ENCODE results near the gene CPO. TPM values are rescaled to one million over a fixed set of nuclear protein-coding genes. Genes with fewer than 3 reads are reported as not detected.

CPO gene
- total and polyA plus RNA-seq, 7 donors, result 0.34 to 0.91 (median 0.50) TPM

DNA sequence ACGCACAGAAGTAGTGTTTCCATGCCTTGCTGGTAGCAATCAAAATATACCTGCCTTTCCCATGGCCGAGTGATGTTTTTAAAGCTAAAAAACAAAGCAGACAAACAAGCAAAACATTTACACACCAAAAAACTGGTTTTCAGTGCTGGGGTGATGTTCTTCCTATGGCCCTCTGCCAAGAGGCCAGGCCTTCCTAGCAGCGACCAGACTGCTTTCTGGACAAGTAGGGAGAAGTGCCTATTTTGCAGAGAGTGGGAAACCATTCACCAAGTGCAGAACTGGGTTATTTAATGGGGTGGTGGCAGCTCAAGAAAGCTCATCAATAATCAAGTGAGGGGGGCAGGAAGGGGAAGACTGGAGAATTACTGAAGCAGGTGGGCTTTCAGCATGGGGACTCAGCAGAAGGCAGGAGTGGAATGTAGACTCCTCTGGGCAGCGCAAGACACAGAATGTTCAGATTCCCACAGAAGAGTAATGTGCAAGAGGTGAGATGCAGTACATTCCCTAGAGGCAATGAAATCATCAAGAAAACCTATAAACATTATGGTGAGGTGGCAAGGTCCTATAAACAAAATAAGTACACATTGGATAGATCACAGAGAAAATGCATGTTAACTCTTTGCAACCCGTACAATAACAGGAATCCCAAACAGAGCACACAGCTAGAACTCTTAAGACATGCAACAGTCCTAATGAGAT lies 44.0 kb downstream of the CPO start:
- no peak for DNase-seq
- Histone ChIP-seq H3K27me3 (ENCODE audit: insufficient read depth in 3 of 3, low read length in 2 of 3) (peaks cover 0 to 3% (median 0%) of the 10 kb centered on the region in 3 donors), H3K27ac (no peak overlapping the region), H3K4me3 (no peak overlapping the region), H3K9me3 (no peaks in the 10 kb centered on the region), H3K4me1 (peaks cover 6% of the 10 kb centered on the region), H3K36me3 (ENCODE audit: insufficient read depth in 1 of 2, low read depth in 1 of 2) (no peaks in the 10 kb centered on the region)
- TF ChIP-seq, protein P1, sequence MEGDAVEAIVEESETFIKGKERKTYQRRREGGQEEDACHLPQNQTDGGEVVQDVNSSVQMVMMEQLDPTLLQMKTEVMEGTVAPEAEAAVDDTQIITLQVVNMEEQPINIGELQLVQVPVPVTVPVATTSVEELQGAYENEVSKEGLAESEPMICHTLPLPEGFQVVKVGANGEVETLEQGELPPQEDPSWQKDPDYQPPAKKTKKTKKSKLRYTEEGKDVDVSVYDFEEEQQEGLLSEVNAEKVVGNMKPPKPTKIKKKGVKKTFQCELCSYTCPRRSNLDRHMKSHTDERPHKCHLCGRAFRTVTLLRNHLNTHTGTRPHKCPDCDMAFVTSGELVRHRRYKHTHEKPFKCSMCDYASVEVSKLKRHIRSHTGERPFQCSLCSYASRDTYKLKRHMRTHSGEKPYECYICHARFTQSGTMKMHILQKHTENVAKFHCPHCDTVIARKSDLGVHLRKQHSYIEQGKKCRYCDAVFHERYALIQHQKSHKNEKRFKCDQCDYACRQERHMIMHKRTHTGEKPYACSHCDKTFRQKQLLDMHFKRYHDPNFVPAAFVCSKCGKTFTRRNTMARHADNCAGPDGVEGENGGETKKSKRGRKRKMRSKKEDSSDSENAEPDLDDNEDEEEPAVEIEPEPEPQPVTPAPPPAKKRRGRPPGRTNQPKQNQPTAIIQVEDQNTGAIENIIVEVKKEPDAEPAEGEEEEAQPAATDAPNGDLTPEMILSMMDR (IDR thresholded peaks at IDR 0.05), result no peak
- no peak for ATAC-seq
- intact Hi-C loops (cut with DNase I), result no loop called here
- 67 to 70% (median 68%) methylated on average over 5 of the region's 5 CpGs for WGBS, 3 donors

DNA sequence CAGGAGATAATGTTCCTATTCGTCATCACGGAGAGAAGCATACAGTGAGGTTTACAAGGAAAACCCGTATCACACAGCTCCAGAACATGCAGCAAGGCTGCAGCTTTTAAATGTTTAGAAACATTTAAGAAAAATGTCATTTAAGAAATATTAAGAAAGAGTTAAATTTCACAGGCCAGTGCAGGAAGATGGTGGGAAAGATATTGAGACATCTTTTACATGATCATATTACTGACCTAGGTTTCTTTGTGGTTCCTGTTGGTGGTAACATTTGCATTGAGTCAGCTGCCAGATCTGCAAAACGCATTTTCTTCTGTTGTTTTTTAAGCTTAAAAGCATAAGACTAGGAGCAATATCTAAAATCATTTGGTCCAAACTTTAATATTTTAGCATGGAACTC lies 44.9 kb downstream of the CPO start:
- Histone ChIP-seq H3K36me3 (ENCODE audit: insufficient read depth in 1 of 2, low read depth in 1 of 2) (no peaks in the 10 kb centered on the region), H3K9me3 (no peaks in the 10 kb centered on the region), H3K4me1 (peaks cover 6% of the 10 kb centered on the region), H3K27me3 (ENCODE audit: insufficient read depth in 3 of 3, low read length in 2 of 3) (peaks cover 0 to 3% (median 0%) of the 10 kb centered on the region in 3 donors), H3K4me3 (no peak overlapping the region), H3K27ac (no peak overlapping the region)
- WGBS, 3 donors, result 77 to 78% (median 78%) methylated on average over 4 of the region's 4 CpGs
- DNase-seq (no peak), ATAC-seq (no peak)
- TF ChIP-seq, protein P1 (IDR thresholded peaks at IDR 0.05), result no peak
- intact Hi-C loops (cut with DNase I), result no loop called here

DNA sequence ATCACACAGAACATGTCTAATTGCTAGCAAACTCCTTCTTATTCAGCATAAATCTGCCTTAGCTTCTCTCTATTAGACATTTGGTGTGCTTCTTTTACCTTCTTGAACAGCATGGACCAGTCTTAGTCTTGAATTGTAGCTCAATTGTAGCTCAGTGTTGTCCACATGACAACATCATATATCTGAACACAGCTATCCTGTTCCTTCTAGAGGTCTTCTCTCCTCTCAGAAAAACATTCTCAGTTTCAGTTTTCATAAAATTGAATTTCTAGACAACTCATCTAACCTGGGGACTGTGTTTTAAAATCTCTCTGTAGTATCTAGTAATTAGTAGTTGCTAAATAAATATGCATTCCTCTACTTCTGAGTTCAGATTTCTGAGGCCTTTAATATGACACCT lies 47.6 kb downstream of the CPO start:
- TF ChIP-seq, protein P1 (IDR thresholded peaks at IDR 0.05), result no peak
- H3K9me3 ChIP-seq, result no peaks in the 10 kb centered on the region
- H3K36me3 ChIP-seq (ENCODE audit: insufficient read depth in 1 of 2, low read depth in 1 of 2), result no peaks in the 10 kb centered on the region
- H3K4me3 ChIP-seq, result no peak overlapping the region
- DNase-seq, result no peak
- ATAC-seq, result no peak
- intact Hi-C loops (cut with DNase I), result no loop called here
- H3K27ac ChIP-seq, result no peak overlapping the region
- peaks cover 6% of the 10 kb centered on the region for H3K4me1 ChIP-seq
- H3K27me3 ChIP-seq (ENCODE audit: insufficient read depth in 3 of 3, low read length in 2 of 3), result peaks cover 0 to 3% (median 0%) of the 10 kb centered on the region in 3 donors

DNA sequence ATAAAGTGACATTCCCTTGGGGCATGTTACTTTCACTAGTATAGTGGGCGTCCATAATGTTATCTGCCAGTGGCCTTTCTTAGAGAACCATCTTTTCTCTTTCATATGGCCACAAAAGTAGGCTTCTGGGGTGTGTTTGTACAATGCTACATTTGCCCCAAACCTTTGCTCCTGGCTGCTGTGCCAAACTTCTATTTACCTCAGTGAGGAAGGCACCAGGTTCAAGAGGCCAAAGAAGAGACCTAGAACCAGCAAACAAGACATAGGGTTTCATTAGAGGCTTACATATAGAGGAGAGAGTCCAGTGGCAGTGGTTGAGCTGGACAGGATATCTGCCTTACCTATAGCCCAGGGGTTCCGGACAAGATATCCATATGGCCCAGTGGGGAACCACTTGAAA lies 48.5 kb downstream of the CPO start:
- H3K36me3 ChIP-seq (ENCODE audit: insufficient read depth in 1 of 2, low read depth in 1 of 2), result no peaks in the 10 kb centered on the region
- no peak for ATAC-seq
- WGBS, 3 donors, result 92 to 97% (median 94%) methylated on average over 2 of the region's 2 CpGs
- peaks cover 0 to 3% (median 0%) of the 10 kb centered on the region in 3 donors for H3K27me3 ChIP-seq (ENCODE audit: insufficient read depth in 3 of 3, low read length in 2 of 3)
- TF ChIP-seq, protein P1 (IDR thresholded peaks at IDR 0.05), result no peak
- no peak for DNase-seq
- no peak overlapping the region for H3K4me3 ChIP-seq
- no peaks in the 10 kb centered on the region for H3K9me3 ChIP-seq
- intact Hi-C loops (cut with DNase I), result no loop called here
- no peak overlapping the region for H3K27ac ChIP-seq
- H3K4me1 ChIP-seq, result peaks cover 1% of the 10 kb centered on the region

DNA sequence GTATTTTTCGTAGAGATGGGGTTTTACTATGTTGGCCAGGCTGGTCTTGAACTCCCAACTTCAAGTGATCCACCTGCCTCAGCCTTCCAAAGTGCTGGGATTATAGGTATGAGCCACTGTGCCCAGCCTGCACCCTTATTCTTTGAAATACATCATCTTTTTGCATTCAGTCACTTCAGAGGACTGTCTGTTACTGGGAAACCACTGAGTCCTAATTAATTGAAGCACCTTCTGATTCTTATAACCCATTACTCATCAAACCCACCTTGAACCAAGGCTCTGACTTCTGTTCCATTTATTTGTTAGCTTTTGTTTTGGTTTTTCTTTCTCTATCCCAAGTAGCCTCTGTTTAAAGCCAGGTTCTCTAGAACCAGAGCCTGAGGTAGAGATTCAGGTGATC lies 49.6 kb downstream of the CPO start:
- TF ChIP-seq, protein P1 (IDR thresholded peaks at IDR 0.05), result no peak
- DNase-seq (no peak), ATAC-seq (no peak)
- WGBS, 3 donors, result 87 to 94% (median 88%) methylated on average over 1 of the region's 1 CpG
- Histone ChIP-seq H3K27me3 (ENCODE audit: insufficient read depth in 3 of 3, low read length in 2 of 3) (peaks cover 0 to 3% (median 0%) of the 10 kb centered on the region in 3 donors), H3K4me3 (no peak overlapping the region), H3K27ac (no peak overlapping the region), H3K36me3 (ENCODE audit: insufficient read depth in 1 of 2, low read depth in 1 of 2) (no peaks in the 10 kb centered on the region), H3K9me3 (no peaks in the 10 kb centered on the region), H3K4me1 (no peaks in the 10 kb centered on the region)
- intact Hi-C loops (cut with DNase I), result no loop called here

All from psoas muscle (tissue), 8 donors.